ENCODE measurements around the gene DPP4. TPM values are rescaled to one million over a fixed set of nuclear protein-coding genes. Genes with fewer than 3 reads are reported as not detected.

Gene DPP4
- polyA plus RNA-seq, 1 donor (not counting 4 experiments of a cell fraction or from before 2014, with no cell fraction given) = 1.1 TPM

GRCh38 chr2:162038725-162039124 is 35.3 kb downstream of the DPP4 start:
- no peak for FAIRE-seq
- no peak for TF ChIP-seq EZH2 (IDR thresholded peaks at IDR 0.05; ENCODE audit: low read length)
- TF ChIP-seq CTCF (optimal IDR thresholded peaks at IDR 0.05 in 1 of 3, IDR thresholded peaks at IDR 0.05 in 1 of 3, conservative IDR thresholded peaks at IDR 0.05 in 1 of 3; ENCODE audit: extremely low read depth in 1 of 3, insufficient read depth in 2 of 3, low read length in 3 of 3) = no peak
- H3K27me3 ChIP-seq (ENCODE audit: control insufficient read depth, extremely low read depth, insufficient read depth, low read length) = no peaks in the 10 kb centered on the region
- DNase-seq (ENCODE audit: low read depth, low spot score) = no peak
- dilution Hi-C loops (cut with MboI; ENCODE audit: extremely low pct_ligation_motif_present, low sequenced_read_pairs) = no loop called here
- H2AFZ ChIP-seq (ENCODE audit: control insufficient read depth, low read length) = no peak overlapping the region
- H3K4me1 ChIP-seq (ENCODE audit: control insufficient read depth, extremely low read depth, insufficient read depth, low read length) = no peaks in the 10 kb centered on the region
- no peaks in the 10 kb centered on the region for H3K79me2 ChIP-seq (ENCODE audit: control insufficient read depth, insufficient read depth, low read length)
- H3K4me2 ChIP-seq (ENCODE audit: control insufficient read depth, extremely low read depth, insufficient read depth, low read depth, low read length) = no peak overlapping the region
- no peak overlapping the region for H3K4me3 ChIP-seq (ENCODE audit: control insufficient read depth in 2 of 3, extremely low read depth in 1 of 3, insufficient read depth in 2 of 3, low read depth in 1 of 3, low read length in 3 of 3)
- no peaks in the 10 kb centered on the region for H4K20me1 ChIP-seq (ENCODE audit: control insufficient read depth, extremely low read depth, insufficient read depth, low read length)
- H3K27ac ChIP-seq (ENCODE audit: control insufficient read depth, insufficient read depth, low read length) = no peak overlapping the region
- no peak overlapping the region for H3K9ac ChIP-seq (ENCODE audit: control insufficient read depth, extremely low read depth, insufficient read depth, low read length)
- no peaks in the 10 kb centered on the region for H3K9me3 ChIP-seq (ENCODE audit: control insufficient read depth, low read depth, low read length)
- no peaks in the 10 kb centered on the region for H3K36me3 ChIP-seq (ENCODE audit: control insufficient read depth in 2 of 2, extremely low read depth in 1 of 2, insufficient read depth in 2 of 2, low read length in 2 of 2)
- no peaks in the 10 kb centered on the region for H3K9me1 ChIP-seq (ENCODE audit: control insufficient read depth, extremely low read depth, insufficient read depth, low read length)

GRCh38 chr2:162037886-162038285 is 36.1 kb downstream of the DPP4 start:
- Histone ChIP-seq H3K36me3 (ENCODE audit: control insufficient read depth in 2 of 2, extremely low read depth in 1 of 2, insufficient read depth in 2 of 2, low read length in 2 of 2) (no peaks in the 10 kb centered on the region), H3K9me1 (ENCODE audit: control insufficient read depth, extremely low read depth, insufficient read depth, low read length) (no peaks in the 10 kb centered on the region), H3K4me2 (ENCODE audit: control insufficient read depth, extremely low read depth, insufficient read depth, low read depth, low read length) (no peak overlapping the region), H3K4me3 (ENCODE audit: control insufficient read depth in 2 of 3, extremely low read depth in 1 of 3, insufficient read depth in 2 of 3, low read depth in 1 of 3, low read length in 3 of 3) (no peak overlapping the region), H3K4me1 (ENCODE audit: control insufficient read depth, extremely low read depth, insufficient read depth, low read length) (no peaks in the 10 kb centered on the region), H3K79me2 (ENCODE audit: control insufficient read depth, insufficient read depth, low read length) (no peaks in the 10 kb centered on the region), H4K20me1 (ENCODE audit: control insufficient read depth, extremely low read depth, insufficient read depth, low read length) (no peaks in the 10 kb centered on the region), H3K9ac (ENCODE audit: control insufficient read depth, extremely low read depth, insufficient read depth, low read length) (no peak overlapping the region), H3K9me3 (ENCODE audit: control insufficient read depth, low read depth, low read length) (no peaks in the 10 kb centered on the region), H3K27ac (ENCODE audit: control insufficient read depth, insufficient read depth, low read length) (no peak overlapping the region), H2AFZ (ENCODE audit: control insufficient read depth, low read length) (no peak overlapping the region), H3K27me3 (ENCODE audit: control insufficient read depth, extremely low read depth, insufficient read depth, low read length) (no peaks in the 10 kb centered on the region)
- dilution Hi-C loops (cut with MboI; ENCODE audit: extremely low pct_ligation_motif_present, low sequenced_read_pairs) = no loop called here
- DNase-seq (ENCODE audit: low read depth, low spot score) = no peak
- no peak for FAIRE-seq
- TF ChIP-seq CTCF (optimal IDR thresholded peaks at IDR 0.05 in 1 of 3, IDR thresholded peaks at IDR 0.05 in 1 of 3, conservative IDR thresholded peaks at IDR 0.05 in 1 of 3; ENCODE audit: extremely low read depth in 1 of 3, insufficient read depth in 2 of 3, low read length in 3 of 3) = no peak
- TF ChIP-seq EZH2 (IDR thresholded peaks at IDR 0.05; ENCODE audit: low read length) = no peak

All from keratinocyte (primary cell).